Measurements from ENCODE around the gene KLK3. TPM values are rescaled to one million over a fixed set of nuclear protein-coding genes. Genes with fewer than 3 reads are reported as not detected.

The KLK3 gene
- total RNA-seq, 1 donor from 2014 or later: not detected

- Histone ChIP-seq H3K36me3 (ENCODE audit: control insufficient read depth, insufficient read depth, low read length) (no peaks in the 10 kb centered on the region), H3K4me3 (ENCODE audit: low read depth, low read length) (no peak overlapping the region), H3K27me3 (ENCODE audit: control insufficient read depth, insufficient read depth, low read length) (peaks cover 3% of the 10 kb centered on the region)
- DNase-seq (ENCODE audit: low read depth): no peak
- no peak for TF ChIP-seq CTCF (IDR thresholded peaks at IDR 0.05; ENCODE audit: insufficient read depth, low read length, poor library complexity, severe bottlenecking)
These were observed 27.2 kb upstream of the KLK3 start for GRCh38 chr19:50827476-50827875.

- TF ChIP-seq CTCF (IDR thresholded peaks at IDR 0.05; ENCODE audit: insufficient read depth, low read length, poor library complexity, severe bottlenecking): no peak
- no peak for DNase-seq (ENCODE audit: low read depth)
- H3K36me3 ChIP-seq (ENCODE audit: control insufficient read depth, insufficient read depth, low read length): no peaks in the 10 kb centered on the region
- H3K4me3 ChIP-seq (ENCODE audit: low read depth, low read length): no peak overlapping the region
- H3K27me3 ChIP-seq (ENCODE audit: control insufficient read depth, insufficient read depth, low read length): no peaks in the 10 kb centered on the region
These were observed 24.9 kb upstream of the KLK3 start for GRCh38 chr19:50829801-50830200.

GRCh38 chr19:50830266-50831025 is 24.3 kb upstream of the KLK3 start:
- no peak overlapping the region for H3K4me3 ChIP-seq (ENCODE audit: low read depth, low read length)
- DNase-seq (ENCODE audit: low read depth): no peak
- no peaks in the 10 kb centered on the region for H3K27me3 ChIP-seq (ENCODE audit: control insufficient read depth, insufficient read depth, low read length)
- no peak for TF ChIP-seq CTCF (IDR thresholded peaks at IDR 0.05; ENCODE audit: insufficient read depth, low read length, poor library complexity, severe bottlenecking)
- no peaks in the 10 kb centered on the region for H3K36me3 ChIP-seq (ENCODE audit: control insufficient read depth, insufficient read depth, low read length)

GRCh38 chr19:50831026-50831396 is 23.7 kb upstream of the KLK3 start:
- no peak for DNase-seq (ENCODE audit: low read depth)
- no peaks in the 10 kb centered on the region for H3K36me3 ChIP-seq (ENCODE audit: control insufficient read depth, insufficient read depth, low read length)
- H3K27me3 ChIP-seq (ENCODE audit: control insufficient read depth, insufficient read depth, low read length): peaks cover 2% of the 10 kb centered on the region
- H3K4me3 ChIP-seq (ENCODE audit: low read depth, low read length): no peak overlapping the region
- no peak for TF ChIP-seq CTCF (IDR thresholded peaks at IDR 0.05; ENCODE audit: insufficient read depth, low read length, poor library complexity, severe bottlenecking)

GRCh38 chr19:50832666-50833065 is 22.0 kb upstream of the KLK3 start:
- no peak for TF ChIP-seq CTCF (IDR thresholded peaks at IDR 0.05; ENCODE audit: insufficient read depth, low read length, poor library complexity, severe bottlenecking)
- Histone ChIP-seq H3K4me3 (ENCODE audit: low read depth, low read length) (no peak overlapping the region), H3K27me3 (ENCODE audit: control insufficient read depth, insufficient read depth, low read length) (peaks cover 4% of the 10 kb centered on the region), H3K36me3 (ENCODE audit: control insufficient read depth, insufficient read depth, low read length) (no peaks in the 10 kb centered on the region)
- DNase-seq (ENCODE audit: low read depth): no peak

All from kidney epithelial cell (primary cell).